Fibroblast of lung (primary cell): ENCODE data around the gene OSBP2.

Experiments used
- CTCF ChIP-seq, 2 donors: IDR thresholded peaks in 1 of 2; conservative IDR thresholded peaks in 1 of 2; 1 replicate in 1 of 2; 2 replicates in 1 of 2; pipeline ENCODE4 v1.5.1; 2011 to 2012; ENCODE audit warnings: low read length in 2 of 2, control low read depth in 1 of 2, inconsistent platforms in 1 of 2, low read depth in 1 of 2, mild to moderate bottlenecking in 1 of 2
- EZH2 ChIP-seq: IDR thresholded peaks from 2 replicates; pipeline ENCODE4 v1.5.1; 2012; ENCODE audit warnings: low read length, control low read depth, mild to moderate bottlenecking; ENCODE audit errors: missing control alignments

GRCh38 chr22:30720263-30720837 lies 25.7 kb downstream of the OSBP2 start:
- TF ChIP-seq CTCF (conservative IDR thresholded peaks at IDR 0.05 in 1 of 2, IDR thresholded peaks at IDR 0.05 in 1 of 2; ENCODE audit: low read depth in 1 of 2, low read length in 2 of 2) (no peak), EZH2 (no peak)
